Lung microvascular endothelial cell (primary cell): ENCODE results near the gene PALM3. TPM values are rescaled to one million over a fixed set of nuclear protein-coding genes. Genes with fewer than 3 reads are reported as not detected.

Source experiments
- total RNA-seq: library from RNA; depleted of rRNA; stranded (reverse); fragments of >200 nt; gene quantifications from 2 replicates; pipeline ENCODE4 v1.2.1, GENCODE V29; 2014

PALM3 gene
- total RNA-seq, 1 donor from 2014 or later: not detected

Other genes with a start within 250 kb of the PALM3 start
- 0.40 TPM in 1 of 2 replicates, not detected in the other for gene NANOS3, start 184.9 kb downstream of the PALM3 start, total RNA-seq
- under 0.01 and 0.20 TPM in 2 replicates for gene BRME1, start 156.0 kb downstream of the PALM3 start, total RNA-seq
- gene CC2D1A, start 155.9 kb downstream of the PALM3 start, total RNA-seq: 3.3 and 3.8 TPM in 2 replicates
- gene PODNL1, start 123.7 kb downstream of the PALM3 start, total RNA-seq: not detected in 2 replicates
- gene DCAF15, start 109.6 kb downstream of the PALM3 start, total RNA-seq: 6.1 and 8.5 TPM in 2 replicates
- gene RFX1, start 55.8 kb downstream of the PALM3 start, total RNA-seq: 1.3 and 2.2 TPM in 2 replicates
- gene RLN3, start 33.9 kb downstream of the PALM3 start, total RNA-seq: not detected in 2 replicates
- gene IL27RA, start 30.3 kb downstream of the PALM3 start, total RNA-seq: 1.2 and 4.1 TPM in 2 replicates
- gene MISP3, start 10.7 kb upstream of the PALM3 start, total RNA-seq: 0.22 TPM in 1 of 2 replicates, not detected in the other
- not detected in 2 replicates for gene C19orf67, start 23.7 kb upstream of the PALM3 start, total RNA-seq
- 8.3 and 18.3 TPM in 2 replicates for gene SAMD1, start 28.7 kb upstream of the PALM3 start, total RNA-seq
- gene PRKACA, start 55.7 kb upstream of the PALM3 start, total RNA-seq: 27.0 and 32.9 TPM in 2 replicates
- 4.0 and 11.6 TPM in 2 replicates for gene ASF1B, start 74.5 kb upstream of the PALM3 start, total RNA-seq
- gene ADGRL1, start 144.1 kb upstream of the PALM3 start, total RNA-seq: 3.3 and 5.4 TPM in 2 replicates